ENCODE results near the gene LAMC2.
"Not testable (repeated sequence)": the region's sequence is repeated elsewhere in the genome, so short reads cannot be mapped to it uniquely, and the experiment has no call there.

The LAMC2 gene

GRCh38 chr1:183143576-183144315 lies 42.3 kb upstream of the LAMC2 start:
- H3K4me3 ChIP-seq (ENCODE audit: low read depth, low read length): no peak overlapping the region
- no peak for TF ChIP-seq CTCF (conservative IDR thresholded peaks at IDR 0.05; ENCODE audit: low read depth, low read length)
- DNase-seq (ENCODE audit: low read depth): no peak

- no peak overlapping the region for H3K4me3 ChIP-seq (ENCODE audit: low read depth, low read length)
- no peak for TF ChIP-seq CTCF (conservative IDR thresholded peaks at IDR 0.05; ENCODE audit: low read depth, low read length)
- no peak for DNase-seq (ENCODE audit: low read depth)
Measured at GRCh38 chr1:183144752-183145151, 41.3 kb upstream of the LAMC2 start.

- TF ChIP-seq CTCF (conservative IDR thresholded peaks at IDR 0.05; ENCODE audit: low read depth, low read length): no peak
- no peak overlapping the region for H3K4me3 ChIP-seq (ENCODE audit: low read depth, low read length)
- no peak for DNase-seq (ENCODE audit: low read depth)
Measured at GRCh38 chr1:183147735-183148134, 38.3 kb upstream of the LAMC2 start.

DNA sequence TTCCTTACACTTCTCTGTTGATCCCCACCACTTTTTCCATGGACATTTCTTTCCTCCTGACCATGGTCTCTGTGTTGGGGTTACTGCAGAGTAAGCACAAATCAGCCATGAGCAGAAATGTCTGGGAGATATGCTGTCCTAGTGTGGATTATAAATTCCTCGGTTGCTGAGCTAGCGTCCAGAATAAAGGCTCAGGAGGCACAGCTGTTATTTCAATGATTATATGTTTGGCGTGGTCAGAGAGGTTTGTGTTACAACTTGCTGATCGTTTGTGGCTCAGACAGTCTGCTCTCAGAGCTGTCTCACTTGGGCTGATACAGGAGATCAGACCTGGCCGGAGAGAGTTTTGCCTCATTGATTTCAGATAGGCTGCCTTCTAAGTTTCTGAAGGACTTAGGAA lies 37.5 kb upstream of the LAMC2 start:
- TF ChIP-seq CTCF (conservative IDR thresholded peaks at IDR 0.05; ENCODE audit: low read depth, low read length): no peak
- no peak overlapping the region for H3K4me3 ChIP-seq (ENCODE audit: low read depth, low read length)
- peak; percentile 70 for DNase-seq (ENCODE audit: low read depth)

GRCh38 chr1:183149273-183149672 lies 36.8 kb upstream of the LAMC2 start:
- H3K4me3 ChIP-seq (ENCODE audit: low read depth, low read length): no peak overlapping the region
- TF ChIP-seq CTCF (conservative IDR thresholded peaks at IDR 0.05; ENCODE audit: low read depth, low read length): no peak
- no peak for DNase-seq (ENCODE audit: low read depth)

DNA sequence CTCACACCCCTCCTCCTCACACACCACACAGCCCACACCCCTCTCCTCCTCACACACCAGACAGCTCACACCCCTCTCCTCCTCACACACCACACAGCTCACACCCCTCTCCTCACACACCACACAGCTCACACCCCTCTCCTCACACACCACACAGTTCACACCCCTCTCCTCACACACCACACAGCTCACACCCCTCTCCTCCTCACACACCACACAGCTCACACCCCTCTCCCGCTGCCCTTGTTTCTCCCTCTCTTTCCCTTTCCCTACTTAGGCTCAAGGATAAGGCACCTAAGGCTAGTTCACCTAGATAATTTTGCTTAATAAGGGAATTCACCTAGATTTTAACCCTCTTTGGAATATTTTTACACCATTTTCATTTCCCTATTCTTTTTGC lies 36.0 kb upstream of the LAMC2 start:
- not testable (repeated sequence) for H3K4me3 ChIP-seq (ENCODE audit: low read depth, low read length); DNase-seq (ENCODE audit: low read depth)

DNA sequence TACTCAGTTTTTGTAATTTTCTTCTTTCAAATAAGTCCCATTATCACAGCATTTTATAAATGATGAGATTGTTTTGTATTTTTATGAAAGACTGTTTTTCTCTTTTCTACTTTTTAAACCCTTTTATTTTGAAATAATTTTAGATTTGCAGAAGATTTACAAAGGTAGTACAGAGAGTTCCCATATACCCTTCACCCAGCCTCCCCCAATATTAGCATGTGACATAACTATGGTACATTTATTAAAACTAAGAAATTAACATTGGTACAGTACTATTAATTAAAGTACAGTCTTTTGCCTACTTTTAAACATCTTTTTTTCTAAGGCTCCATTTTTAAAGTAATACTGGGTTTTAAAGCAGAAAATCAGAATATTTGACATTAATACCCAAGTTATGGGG lies 35.6 kb upstream of the LAMC2 start:
- no peak overlapping the region for H3K4me3 ChIP-seq (ENCODE audit: low read depth, low read length)
- no peak for TF ChIP-seq CTCF (conservative IDR thresholded peaks at IDR 0.05; ENCODE audit: low read depth, low read length)
- DNase-seq (ENCODE audit: low read depth): no peak

Measured in choroid plexus epithelial cell (primary cell).